ENCODE data around the gene NFKBIE. TPM values are rescaled to one million over a fixed set of nuclear protein-coding genes. Genes with fewer than 3 reads are reported as not detected.

NFKBIE gene
- total and polyA plus RNA-seq, 2 of the 13 experiments (the other 11 are each of a cell fraction or from before 2014, with no cell fraction given) = 6.7 to 14.5 TPM

DNA sequence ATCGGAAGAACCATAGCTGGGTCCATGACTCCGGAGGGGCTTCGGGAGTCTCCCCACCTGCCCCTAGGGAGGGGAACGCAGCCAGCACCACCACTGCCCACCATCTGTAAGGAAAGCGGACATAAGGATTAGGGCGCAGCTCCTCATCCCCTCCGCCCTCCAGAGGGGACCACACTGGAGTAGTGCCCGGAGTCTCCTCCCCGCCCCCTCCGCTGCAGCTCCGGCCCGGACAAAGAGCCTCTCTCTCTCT, 8.7 kb downstream of the NFKBIE start (continued):
- TF ChIP-seq, protein P1, sequence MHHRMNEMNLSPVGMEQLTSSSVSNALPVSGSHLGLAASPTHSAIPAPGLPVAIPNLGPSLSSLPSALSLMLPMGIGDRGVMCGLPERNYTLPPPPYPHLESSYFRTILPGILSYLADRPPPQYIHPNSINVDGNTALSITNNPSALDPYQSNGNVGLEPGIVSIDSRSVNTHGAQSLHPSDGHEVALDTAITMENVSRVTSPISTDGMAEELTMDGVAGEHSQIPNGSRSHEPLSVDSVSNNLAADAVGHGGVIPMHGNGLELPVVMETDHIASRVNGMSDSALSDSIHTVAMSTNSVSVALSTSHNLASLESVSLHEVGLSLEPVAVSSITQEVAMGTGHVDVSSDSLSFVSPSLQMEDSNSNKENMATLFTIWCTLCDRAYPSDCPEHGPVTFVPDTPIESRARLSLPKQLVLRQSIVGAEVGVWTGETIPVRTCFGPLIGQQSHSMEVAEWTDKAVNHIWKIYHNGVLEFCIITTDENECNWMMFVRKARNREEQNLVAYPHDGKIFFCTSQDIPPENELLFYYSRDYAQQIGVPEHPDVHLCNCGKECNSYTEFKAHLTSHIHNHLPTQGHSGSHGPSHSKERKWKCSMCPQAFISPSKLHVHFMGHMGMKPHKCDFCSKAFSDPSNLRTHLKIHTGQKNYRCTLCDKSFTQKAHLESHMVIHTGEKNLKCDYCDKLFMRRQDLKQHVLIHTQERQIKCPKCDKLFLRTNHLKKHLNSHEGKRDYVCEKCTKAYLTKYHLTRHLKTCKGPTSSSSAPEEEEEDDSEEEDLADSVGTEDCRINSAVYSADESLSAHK (CRISPR knock-in tag; IDR thresholded peaks at IDR 0.05; ENCODE audit: borderline replicate concordance) = 0 out of 2 replicates have a peak, but pooled peaks have one; percentile 3
- TF ChIP-seq GABPA (IDR thresholded peaks at IDR 0.05; ENCODE audit: low read depth, low read length) = no peak
- TF ChIP-seq GABPA (CRISPR knock-in tag; IDR thresholded peaks at IDR 0.05; ENCODE audit: low read depth) = no peak
- TF ChIP-seq, protein P2, sequence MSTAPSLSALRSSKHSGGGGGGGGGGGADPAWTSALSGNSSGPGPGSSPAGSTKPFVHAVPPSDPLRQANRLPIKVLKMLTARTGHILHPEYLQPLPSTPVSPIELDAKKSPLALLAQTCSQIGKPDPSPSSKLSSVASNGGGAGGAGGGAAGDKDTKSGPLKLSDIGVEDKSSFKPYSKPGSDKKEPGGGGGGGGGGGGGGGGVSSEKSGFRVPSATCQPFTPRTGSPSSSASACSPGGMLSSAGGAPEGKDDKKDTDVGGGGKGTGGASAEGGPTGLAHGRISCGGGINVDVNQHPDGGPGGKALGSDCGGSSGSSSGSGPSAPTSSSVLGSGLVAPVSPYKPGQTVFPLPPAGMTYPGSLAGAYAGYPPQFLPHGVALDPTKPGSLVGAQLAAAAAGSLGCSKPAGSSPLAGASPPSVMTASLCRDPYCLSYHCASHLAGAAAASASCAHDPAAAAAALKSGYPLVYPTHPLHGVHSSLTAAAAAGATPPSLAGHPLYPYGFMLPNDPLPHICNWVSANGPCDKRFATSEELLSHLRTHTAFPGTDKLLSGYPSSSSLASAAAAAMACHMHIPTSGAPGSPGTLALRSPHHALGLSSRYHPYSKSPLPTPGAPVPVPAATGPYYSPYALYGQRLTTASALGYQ (CRISPR knock-in tag; IDR thresholded peaks at IDR 0.05) = no peak
- TF ChIP-seq TEAD2 (CRISPR knock-in tag; IDR thresholded peaks at IDR 0.05) = no peak
- TF ChIP-seq ZNF605 (CRISPR knock-in tag; IDR thresholded peaks at IDR 0.05) = peak; percentile 37; the same call in 1 of the 2 replicates
- TF ChIP-seq PRPF4 (IDR thresholded peaks at IDR 0.05; ENCODE audit: low read depth, low read length, poor library complexity, severe bottlenecking) = peak; percentile 89
- TF ChIP-seq HNF4G (IDR thresholded peaks at IDR 0.05; ENCODE audit: borderline replicate concordance, low read depth, low read length) = peak; percentile 55; the same call in 1 of the 2 replicates
- TF ChIP-seq HNF4G (CRISPR knock-in tag; IDR thresholded peaks at IDR 0.05; ENCODE audit: borderline replicate concordance, low read depth) = no peak
- TF ChIP-seq, protein P3, sequence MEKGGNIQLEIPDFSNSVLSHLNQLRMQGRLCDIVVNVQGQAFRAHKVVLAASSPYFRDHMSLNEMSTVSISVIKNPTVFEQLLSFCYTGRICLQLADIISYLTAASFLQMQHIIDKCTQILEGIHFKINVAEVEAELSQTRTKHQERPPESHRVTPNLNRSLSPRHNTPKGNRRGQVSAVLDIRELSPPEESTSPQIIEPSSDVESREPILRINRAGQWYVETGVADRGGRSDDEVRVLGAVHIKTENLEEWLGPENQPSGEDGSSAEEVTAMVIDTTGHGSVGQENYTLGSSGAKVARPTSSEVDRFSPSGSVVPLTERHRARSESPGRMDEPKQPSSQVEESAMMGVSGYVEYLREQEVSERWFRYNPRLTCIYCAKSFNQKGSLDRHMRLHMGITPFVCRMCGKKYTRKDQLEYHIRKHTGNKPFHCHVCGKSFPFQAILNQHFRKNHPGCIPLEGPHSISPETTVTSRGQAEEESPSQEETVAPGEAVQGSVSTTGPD (CRISPR knock-in tag; IDR thresholded peaks at IDR 0.05) = peak; percentile 65; the same call in 1 of the 2 replicates
- TF ChIP-seq MTF2 (CRISPR knock-in tag; IDR thresholded peaks at IDR 0.05; ENCODE audit: borderline replicate concordance) = no peak
- TF ChIP-seq RBAK (CRISPR knock-in tag; IDR thresholded peaks at IDR 0.05) = no peak
- no peak for TF ChIP-seq SAP130 (CRISPR knock-in tag; IDR thresholded peaks at IDR 0.05; ENCODE audit: low read depth)
- TF ChIP-seq, protein P4, sequence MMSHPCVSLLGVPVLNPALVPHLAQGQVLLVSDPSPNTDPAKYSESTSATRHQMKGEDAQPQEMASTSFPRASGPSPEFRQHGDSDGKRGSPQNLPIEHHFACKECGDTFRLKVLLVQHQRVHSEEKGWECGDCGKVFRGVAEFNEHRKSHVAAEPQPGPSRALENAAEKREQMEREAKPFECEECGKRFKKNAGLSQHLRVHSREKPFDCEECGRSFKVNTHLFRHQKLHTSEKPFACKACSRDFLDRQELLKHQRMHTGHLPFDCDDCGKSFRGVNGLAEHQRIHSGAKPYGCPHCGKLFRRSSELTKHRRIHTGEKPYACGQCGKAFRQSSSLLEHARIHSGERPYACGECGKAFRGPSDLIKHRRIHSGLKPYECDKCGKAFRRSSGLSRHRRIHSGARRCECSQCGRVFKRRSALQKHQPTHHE (CRISPR knock-in tag; IDR thresholded peaks at IDR 0.05; ENCODE audit: borderline replicate concordance) = 0 out of 2 replicates have a peak, but pooled peaks have one; percentile 74
- 0 out of 2 replicates have a peak, but pooled peaks have one; percentile 22 for TF ChIP-seq ZNF629 (CRISPR knock-in tag; conservative IDR thresholded peaks at IDR 0.05)
- no peak for TF ChIP-seq TCF7 (IDR thresholded peaks at IDR 0.05; ENCODE audit: low read depth)
- TF ChIP-seq ZSCAN22 (CRISPR knock-in tag; IDR thresholded peaks at IDR 0.05) = no peak
- no peak for TF ChIP-seq SMARCE1 (IDR thresholded peaks at IDR 0.05; ENCODE audit: borderline replicate concordance)
- TF ChIP-seq, protein P5, sequence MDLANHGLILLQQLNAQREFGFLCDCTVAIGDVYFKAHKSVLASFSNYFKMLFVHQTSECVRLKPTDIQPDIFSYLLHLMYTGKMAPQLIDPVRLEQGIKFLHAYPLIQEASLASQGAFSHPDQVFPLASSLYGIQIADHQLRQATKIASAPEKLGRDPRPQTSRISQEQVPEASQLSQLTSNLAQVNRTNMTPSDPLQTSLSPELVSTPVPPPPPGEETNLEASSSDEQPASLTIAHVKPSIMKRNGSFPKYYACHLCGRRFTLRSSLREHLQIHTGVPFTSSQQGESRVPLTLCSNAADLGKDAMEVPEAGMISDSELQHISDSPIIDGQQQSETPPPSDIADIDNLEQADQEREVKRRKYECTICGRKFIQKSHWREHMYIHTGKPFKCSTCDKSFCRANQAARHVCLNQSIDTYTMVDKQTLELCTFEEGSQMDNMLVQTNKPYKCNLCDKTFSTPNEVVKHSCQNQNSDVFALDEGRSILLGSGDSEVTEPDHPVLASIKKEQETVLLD (CRISPR knock-in tag; IDR thresholded peaks at IDR 0.05; ENCODE audit: low read depth) = no peak

Data from HepG2 (cell line).